PFSK-1 (cell line): ENCODE results near the gene FMR1NB. TPM values are rescaled to one million over a fixed set of nuclear protein-coding genes. Genes with fewer than 3 reads are reported as not detected.

Experiments
- FOXP2 ChIP-seq: optimal IDR thresholded peaks from 2 replicates; pipeline ENCODE3; 2011; ENCODE audit warnings: borderline replicate concordance, control low read depth, inconsistent platforms; ENCODE audit not compliant: insufficient read depth; ENCODE audit errors: extremely low read length, extremely low read depth
- POLR2AphosphoS5 ChIP-seq: IDR thresholded peaks from 2 replicates; pipeline ENCODE4 v1.6.1; 2012; ENCODE audit warnings: low read depth, mild to moderate bottlenecking, control low read depth, low read length, moderate library complexity
- SIN3A ChIP-seq: IDR thresholded peaks from 2 replicates; pipeline ENCODE4 v1.6.1; 2012; ENCODE audit warnings: mild to moderate bottlenecking, low read length, moderate library complexity, borderline replicate concordance; ENCODE audit not compliant: insufficient read depth
- TAF1 ChIP-seq: IDR thresholded peaks from 2 replicates; pipeline ENCODE4 v1.6.1; 2012; ENCODE audit warnings: low read length, control low read depth, borderline replicate concordance; ENCODE audit not compliant: insufficient read depth
- polyA plus RNA-seq: library from polyadenylated mRNA; unstranded; fragments of >200 nt; gene quantifications from one replicate; pipeline ENCODE4 v1.2.1, GENCODE V29; 2012; ENCODE audit warnings: low read depth, missing spikeins; ENCODE audit not compliant: insufficient read length
- TF ChIP-seq, protein P1 (sequence below), 2 experiments: IDR thresholded peaks; 2 replicates each; pipeline versions ENCODE4 v1.6.1 to v1.8.0; 2011 to 2012; ENCODE audit warnings: low read depth in 2 of 2, low read length in 2 of 2, control low read depth in 1 of 2, inconsistent platforms in 1 of 2, mild to moderate bottlenecking in 1 of 2, moderate library complexity in 1 of 2; ENCODE audit not compliant: insufficient read depth in 1 of 2

FMR1NB gene, protein sequence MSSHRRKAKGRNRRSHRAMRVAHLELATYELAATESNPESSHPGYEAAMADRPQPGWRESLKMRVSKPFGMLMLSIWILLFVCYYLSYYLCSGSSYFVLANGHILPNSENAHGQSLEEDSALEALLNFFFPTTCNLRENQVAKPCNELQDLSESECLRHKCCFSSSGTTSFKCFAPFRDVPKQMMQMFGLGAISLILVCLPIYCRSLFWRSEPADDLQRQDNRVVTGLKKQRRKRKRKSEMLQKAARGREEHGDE
- not detected for polyA plus RNA-seq

GRCh38 chrX:147981038-147981752 lies at the start of gene FMR1NB:
FMR1NB (plus strand) TSS chrX:147981337; CDS start chrX:147981403, 66 bp downstream.
- TF ChIP-seq, protein P1, sequence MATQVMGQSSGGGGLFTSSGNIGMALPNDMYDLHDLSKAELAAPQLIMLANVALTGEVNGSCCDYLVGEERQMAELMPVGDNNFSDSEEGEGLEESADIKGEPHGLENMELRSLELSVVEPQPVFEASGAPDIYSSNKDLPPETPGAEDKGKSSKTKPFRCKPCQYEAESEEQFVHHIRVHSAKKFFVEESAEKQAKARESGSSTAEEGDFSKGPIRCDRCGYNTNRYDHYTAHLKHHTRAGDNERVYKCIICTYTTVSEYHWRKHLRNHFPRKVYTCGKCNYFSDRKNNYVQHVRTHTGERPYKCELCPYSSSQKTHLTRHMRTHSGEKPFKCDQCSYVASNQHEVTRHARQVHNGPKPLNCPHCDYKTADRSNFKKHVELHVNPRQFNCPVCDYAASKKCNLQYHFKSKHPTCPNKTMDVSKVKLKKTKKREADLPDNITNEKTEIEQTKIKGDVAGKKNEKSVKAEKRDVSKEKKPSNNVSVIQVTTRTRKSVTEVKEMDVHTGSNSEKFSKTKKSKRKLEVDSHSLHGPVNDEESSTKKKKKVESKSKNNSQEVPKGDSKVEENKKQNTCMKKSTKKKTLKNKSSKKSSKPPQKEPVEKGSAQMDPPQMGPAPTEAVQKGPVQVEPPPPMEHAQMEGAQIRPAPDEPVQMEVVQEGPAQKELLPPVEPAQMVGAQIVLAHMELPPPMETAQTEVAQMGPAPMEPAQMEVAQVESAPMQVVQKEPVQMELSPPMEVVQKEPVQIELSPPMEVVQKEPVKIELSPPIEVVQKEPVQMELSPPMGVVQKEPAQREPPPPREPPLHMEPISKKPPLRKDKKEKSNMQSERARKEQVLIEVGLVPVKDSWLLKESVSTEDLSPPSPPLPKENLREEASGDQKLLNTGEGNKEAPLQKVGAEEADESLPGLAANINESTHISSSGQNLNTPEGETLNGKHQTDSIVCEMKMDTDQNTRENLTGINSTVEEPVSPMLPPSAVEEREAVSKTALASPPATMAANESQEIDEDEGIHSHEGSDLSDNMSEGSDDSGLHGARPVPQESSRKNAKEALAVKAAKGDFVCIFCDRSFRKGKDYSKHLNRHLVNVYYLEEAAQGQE (IDR thresholded peaks at IDR 0.05; ENCODE audit: insufficient read depth in 1 of 2, low read depth in 2 of 2, low read length in 2 of 2) = no peak
- no peak for TF ChIP-seq FOXP2
- TF ChIP-seq SIN3A = no peak
- TF ChIP-seq TAF1 = no peak
- no peak for TF ChIP-seq POLR2AphosphoS5

- TF ChIP-seq, protein P1 (IDR thresholded peaks at IDR 0.05; ENCODE audit: insufficient read depth in 1 of 2, low read depth in 2 of 2, low read length in 2 of 2) = no peak
- TF ChIP-seq FOXP2 = no peak
- no peak for TF ChIP-seq TAF1
- TF ChIP-seq SIN3A = no peak
- no peak for TF ChIP-seq POLR2AphosphoS5
Observed at GRCh38 chrX:147933815-147934214, 47.3 kb upstream of the FMR1NB start.

- TF ChIP-seq FOXP2 (no peak), POLR2AphosphoS5 (no peak), SIN3A (no peak), TAF1 (no peak)
- TF ChIP-seq, protein P1 (IDR thresholded peaks at IDR 0.05; ENCODE audit: insufficient read depth in 1 of 2, low read depth in 2 of 2, low read length in 2 of 2) = no peak
Observed at GRCh38 chrX:147935156-147935758, 45.9 kb upstream of the FMR1NB start.

- TF ChIP-seq SIN3A (no peak), POLR2AphosphoS5 (no peak), FOXP2 (no peak), TAF1 (no peak)
- TF ChIP-seq, protein P1 (IDR thresholded peaks at IDR 0.05; ENCODE audit: insufficient read depth in 1 of 2, low read depth in 2 of 2, low read length in 2 of 2) = no peak
Observed at GRCh38 chrX:147945286-147945685, 35.9 kb upstream of the FMR1NB start.
